CD4-positive, alpha-beta T cell (primary cell): Measurements from ENCODE around the gene CREBL2. TPM values are rescaled to one million over a fixed set of nuclear protein-coding genes. Genes with fewer than 3 reads are reported as not detected.

Source experiments
- ATAC-seq: fragments of 200-7000 bp; cut with Tn5 transposase; one replicate; pipeline ENCODE4 v1.10.0; 2022; ENCODE audit warnings: mild to moderate bottlenecking; ENCODE audit not compliant: poor library complexity
- CTCF ChIA-PET: fragments of 350-600 bp; sonication (Branson Sonifier 250); formaldehyde crosslinking; loops from one replicate; lab custom pipeline; 2021; ENCODE audit warnings: antibody characterized with exemption, inconsistent platforms; lab: Charles Lee
- POLR2A ChIA-PET: fragments of 350-600 bp; sonication (Branson Sonifier 250); formaldehyde crosslinking; loops from one replicate; lab custom pipeline; 2021; ENCODE audit warnings: antibody characterized with exemption, inconsistent platforms; lab: Charles Lee
- DNase-seq, 14 experiments: peaks; one replicate each; pipeline ENCODE4 v3.0.0-alpha.2; 2013 to 2020; ENCODE audit warnings: mixed read lengths in 2 of 14
- H3K27ac ChIP-seq, 2 donors: one replicate each; pipeline versions ENCODE4 v1.5.1 to v1.7.0; 2013; ENCODE audit warnings: low read length in 2 of 2, low read depth in 1 of 2, mild to moderate bottlenecking in 1 of 2
- H3K27me3 ChIP-seq, 2 experiments: 1 replicate in 1 of 2; 2 replicates in 1 of 2; pipeline versions ENCODE4 v1.6.1 to v1.7.0; 2013; ENCODE audit warnings: low read length in 2 of 2, control low read depth in 1 of 2, mild to moderate bottlenecking in 1 of 2, moderate library complexity in 1 of 2; ENCODE audit not compliant: insufficient read depth in 2 of 2, control insufficient read depth in 1 of 2
- H3K36me3 ChIP-seq: one replicate; pipeline ENCODE4 v1.6.1; 2013; ENCODE audit warnings: low read length, control low read depth; ENCODE audit not compliant: insufficient read depth
- H3K4me1 ChIP-seq: one replicate; pipeline ENCODE4 v1.6.1; 2013; ENCODE audit warnings: low read length, control low read depth; ENCODE audit not compliant: insufficient read depth
- H3K4me3 ChIP-seq: one replicate; pipeline ENCODE4 v1.5.1; 2013; ENCODE audit warnings: mild to moderate bottlenecking, low read length, moderate library complexity
- H3K9me3 ChIP-seq, 2 experiments: 1 replicate in 1 of 2; 2 replicates in 1 of 2; pipeline versions ENCODE4 v1.6.1 to v1.7.0; 2013; ENCODE audit warnings: low read length in 2 of 2, mild to moderate bottlenecking in 2 of 2, control low read depth in 1 of 2, moderate library complexity in 1 of 2; ENCODE audit not compliant: control insufficient read depth in 1 of 2, insufficient read depth in 1 of 2
- H3K27ac Mint-ChIP-seq: one replicate; pipeline ENCODE4 v1.8.0; 2020; ENCODE audit warnings: mixed read lengths
- H3K27me3 Mint-ChIP-seq: one replicate; pipeline ENCODE4 v1.8.0; 2021; ENCODE audit warnings: mixed read lengths
- H3K36me3 Mint-ChIP-seq: one replicate; pipeline ENCODE4 v1.8.0; 2021; ENCODE audit warnings: low read depth, mixed read lengths
- H3K4me1 Mint-ChIP-seq: one replicate; pipeline ENCODE4 v1.8.0; 2021; ENCODE audit warnings: low read depth, mixed read lengths
- H3K4me3 Mint-ChIP-seq: one replicate; pipeline ENCODE4 v1.8.0; 2020; ENCODE audit warnings: mild to moderate bottlenecking, mixed read lengths
- H3K9me3 Mint-ChIP-seq: one replicate; pipeline ENCODE4 v1.8.0; 2020; ENCODE audit warnings: mixed read lengths
- intact Hi-C, 2 experiments: fragments of 100-400 bp; cut with DNase I in 1 of 2; cut with micrococcal nuclease in 1 of 2; formaldehyde crosslinking; loops; one replicate each; pipeline versions ENCODE4 v1.15.1 to v1.9.0; 2023 to 2025; cut with DNase I, micrococcal nuclease
- total RNA-seq, 174 experiments: library from RNA in 2 of 174; stranded (reverse) in 2 of 174; gene quantifications; one replicate each; pipeline ENCODE4 v1.2.3 and lab custom pipeline; 2021 to 2026
- TF ChIP-seq, protein P1 (sequence below): fragments of 200-600 bp; IDR thresholded peaks from one replicate; pipeline ENCODE4 v1.8.0; 2022; ENCODE audit warnings: antibody characterized with exemption, mild to moderate bottlenecking

Gene CREBL2
- total RNA-seq, 2 experiments from 2014 or later = 9.5 to 12.6 TPM

DNA sequence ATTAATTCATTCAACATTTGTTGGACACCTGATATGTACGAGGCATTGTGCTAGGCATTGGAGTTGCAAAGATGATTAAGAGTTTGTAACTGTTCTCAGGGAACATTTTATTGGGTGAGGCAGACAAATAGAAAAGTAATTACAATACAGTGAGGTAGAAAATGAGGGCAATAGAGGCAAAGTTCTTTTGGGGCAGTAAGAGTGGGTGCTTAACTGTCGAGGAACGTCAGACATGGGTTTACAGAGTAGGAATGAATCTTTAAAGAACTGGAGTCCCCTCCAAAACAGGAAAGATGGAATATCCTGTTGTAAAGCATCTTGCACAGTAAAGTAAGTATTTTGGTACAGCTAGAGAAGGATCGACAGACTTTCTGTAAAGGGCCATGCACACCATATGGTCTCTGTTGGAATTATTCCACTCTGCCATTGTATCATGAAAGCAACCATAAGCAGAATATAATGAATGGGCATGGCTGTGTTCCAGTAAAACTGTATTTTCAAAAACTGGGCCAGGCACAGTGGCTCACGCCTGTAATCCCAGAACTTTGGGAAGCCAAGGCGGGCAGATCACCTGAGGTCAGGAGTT lies 9.1 kb downstream of the CREBL2 start:
- no peak for ATAC-seq
- Mint-ChIP-seq H3K9me3 (no peaks in the 10 kb centered on the region), H3K4me3 (no peak overlapping the region), H3K36me3 (peaks cover 36% of the 10 kb centered on the region), H3K4me1 (peaks cover 85% of the 10 kb centered on the region), H3K27me3 (no peaks in the 10 kb centered on the region), H3K27ac (peak overlapping the region; percentile 82)
- H3K4me3 ChIP-seq = no peak overlapping the region
- H3K27ac ChIP-seq = no peak overlapping the region
- CTCF ChIA-PET = interaction anchor here (1.4 kb wide), 1 partner anchor 244 kb away, joined by 4 read pairs; no protein-coding TSS in a partner anchor
- POLR2A ChIA-PET = interaction anchor here (0.8 to 2.1 kb wide), 3 partner anchors 95 to 116 kb away, joined by 3 to 8 read pairs (median 6); no protein-coding TSS in a partner anchor
- TF ChIP-seq, protein P1, sequence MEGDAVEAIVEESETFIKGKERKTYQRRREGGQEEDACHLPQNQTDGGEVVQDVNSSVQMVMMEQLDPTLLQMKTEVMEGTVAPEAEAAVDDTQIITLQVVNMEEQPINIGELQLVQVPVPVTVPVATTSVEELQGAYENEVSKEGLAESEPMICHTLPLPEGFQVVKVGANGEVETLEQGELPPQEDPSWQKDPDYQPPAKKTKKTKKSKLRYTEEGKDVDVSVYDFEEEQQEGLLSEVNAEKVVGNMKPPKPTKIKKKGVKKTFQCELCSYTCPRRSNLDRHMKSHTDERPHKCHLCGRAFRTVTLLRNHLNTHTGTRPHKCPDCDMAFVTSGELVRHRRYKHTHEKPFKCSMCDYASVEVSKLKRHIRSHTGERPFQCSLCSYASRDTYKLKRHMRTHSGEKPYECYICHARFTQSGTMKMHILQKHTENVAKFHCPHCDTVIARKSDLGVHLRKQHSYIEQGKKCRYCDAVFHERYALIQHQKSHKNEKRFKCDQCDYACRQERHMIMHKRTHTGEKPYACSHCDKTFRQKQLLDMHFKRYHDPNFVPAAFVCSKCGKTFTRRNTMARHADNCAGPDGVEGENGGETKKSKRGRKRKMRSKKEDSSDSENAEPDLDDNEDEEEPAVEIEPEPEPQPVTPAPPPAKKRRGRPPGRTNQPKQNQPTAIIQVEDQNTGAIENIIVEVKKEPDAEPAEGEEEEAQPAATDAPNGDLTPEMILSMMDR = no peak
- peaks cover 62% of the 10 kb centered on the region for H3K4me1 ChIP-seq
- H3K36me3 ChIP-seq = peaks cover 9% of the 10 kb centered on the region
- intact Hi-C loops = no loop called here
- H3K9me3 ChIP-seq = no peaks in the 10 kb centered on the region
- no peaks in the 10 kb centered on the region for H3K27me3 ChIP-seq
- no peak for DNase-seq

DNA sequence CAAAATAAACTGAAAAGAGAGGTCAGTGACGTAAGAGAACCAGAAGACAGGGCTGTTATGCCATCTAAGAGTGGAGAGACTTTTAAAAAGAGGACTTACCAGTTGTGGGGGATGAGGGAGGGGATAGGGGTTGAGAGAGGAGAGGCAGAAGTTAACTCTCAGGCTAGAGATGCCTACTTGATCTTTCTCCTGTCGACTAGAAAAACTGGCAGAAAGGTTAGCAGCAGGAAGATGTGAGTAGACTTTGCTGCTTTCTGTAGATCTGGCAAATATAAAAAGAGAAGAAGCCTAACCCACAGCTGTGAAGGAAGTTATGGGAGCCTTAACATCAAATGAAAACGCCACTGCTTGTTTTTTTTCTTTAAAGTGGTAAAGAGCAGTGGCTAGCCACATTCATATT lies 10.7 kb downstream of the CREBL2 start:
- intact Hi-C loops = loop anchor here in 1 of 2 experiments (1.0 to 2.0 kb wide), 2 partner anchors 10 to 62 kb away; no protein-coding TSS in a partner anchor
- peaks cover 52% of the 10 kb centered on the region for H3K4me1 ChIP-seq
- TF ChIP-seq, protein P1 = no peak
- no peaks in the 10 kb centered on the region for H3K9me3 ChIP-seq
- ATAC-seq (peak; percentile 87), DNase-seq (peak in 4 of 14 experiments; percentile 21 to 76 (median 72))
- peak overlapping the region; percentile 24 for H3K4me3 ChIP-seq
- peaks cover 9% of the 10 kb centered on the region for H3K36me3 ChIP-seq
- Mint-ChIP-seq H3K36me3 (peaks cover 22% of the 10 kb centered on the region), H3K4me3 (peak overlapping the region; percentile 50), H3K4me1 (peaks cover 85% of the 10 kb centered on the region), H3K9me3 (no peaks in the 10 kb centered on the region), H3K27ac (peak overlapping the region; percentile 82), H3K27me3 (no peaks in the 10 kb centered on the region)
- H3K27ac ChIP-seq = peak overlapping the region; percentile 24 to 64
- ChIA-PET CTCF (interaction anchor here (1.1 to 2.1 kb wide), 2 partner anchors 11 to 246 kb away, joined by 3 to 6 read pairs; no protein-coding TSS in a partner anchor), POLR2A (interaction anchor here (0.6 to 2.8 kb wide), 9 partner anchors 10 to 265 kb away, joined by 3 to 24 read pairs (median 5); partner anchors contain the start of genes BORCS5, CREBL2 and DUSP16)
- H3K27me3 ChIP-seq = no peaks in the 10 kb centered on the region

DNA sequence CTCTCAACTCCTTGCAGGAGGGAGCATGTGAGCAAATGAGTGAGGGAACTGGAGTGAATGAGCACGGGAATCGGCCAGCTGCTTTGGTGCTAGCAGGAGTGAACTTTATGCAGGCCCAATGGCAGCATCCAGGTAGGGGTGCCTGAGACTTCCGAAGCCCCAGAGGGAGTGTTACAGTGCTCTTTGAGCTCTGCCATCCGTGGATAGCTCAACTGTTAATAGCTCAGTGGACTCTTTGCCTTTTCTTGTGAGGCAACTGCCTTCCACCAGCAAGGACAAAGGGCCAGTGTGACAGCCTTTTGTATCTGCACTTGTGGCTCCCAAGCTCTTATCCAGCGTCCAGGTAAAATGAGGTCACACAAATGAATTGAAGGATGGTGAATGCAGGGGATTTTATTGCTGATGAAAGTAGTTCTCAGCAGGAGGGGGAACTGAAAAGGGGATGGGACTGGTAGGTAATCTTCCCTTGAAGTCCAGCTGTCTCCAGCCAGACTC lies 12.9 kb downstream of the CREBL2 start:
- CTCF ChIA-PET = no interaction called here
- peaks cover 100% of the 10 kb centered on the region for H3K4me1 Mint-ChIP-seq
- DNase-seq = no peak
- H3K27me3 Mint-ChIP-seq = no peaks in the 10 kb centered on the region
- no peaks in the 10 kb centered on the region for H3K9me3 ChIP-seq
- H3K27me3 ChIP-seq = no peaks in the 10 kb centered on the region
- no peak overlapping the region for H3K4me3 ChIP-seq
- H3K36me3 Mint-ChIP-seq = peaks cover 26% of the 10 kb centered on the region
- H3K27ac Mint-ChIP-seq = peak overlapping the region; percentile 82
- no peak overlapping the region for H3K4me3 Mint-ChIP-seq
- intact Hi-C loops = no loop called here
- TF ChIP-seq, protein P1 = no peak
- H3K27ac ChIP-seq = no peak overlapping the region
- ATAC-seq = no peak
- H3K36me3 ChIP-seq = peaks cover 9% of the 10 kb centered on the region
- POLR2A ChIA-PET = interaction anchor here (0.5 to 2.8 kb wide), 4 partner anchors 12 to 295 kb away, joined by 3 to 24 read pairs (median 4); partner anchors contain the start of gene CREBL2
- peaks cover 47% of the 10 kb centered on the region for H3K4me1 ChIP-seq
- no peaks in the 10 kb centered on the region for H3K9me3 Mint-ChIP-seq
